ENCODE data around the gene IFNA10.
"Not testable (repeated sequence)": the region's sequence is repeated elsewhere in the genome, so short reads cannot be mapped to it uniquely, and the experiment has no call there.

Gene IFNA10

GRCh38 chr9:21207043-21207442 is at the start of gene IFNA10:
Gene IFNA10, minus strand, starts transcription at chr9:21207143. Its CDS starts 46 bp downstream, at chr9:21207097.
- DNase-seq (ENCODE audit: low spot score), result not testable (repeated sequence)

- DNase-seq (ENCODE audit: low spot score), result no peak
Observed at GRCh38 chr9:21255538-21256212, 48.7 kb upstream of the IFNA10 start.

GRCh38 chr9:21252721-21253547 is 46.0 kb upstream of the IFNA10 start:
- DNase-seq (ENCODE audit: low spot score), result no peak

GRCh38 chr9:21251638-21252037 is 44.7 kb upstream of the IFNA10 start:
- no peak for DNase-seq (ENCODE audit: low spot score)

GRCh38 chr9:21251190-21251589 is 44.2 kb upstream of the IFNA10 start:
- no peak for DNase-seq (ENCODE audit: low spot score)

GRCh38 chr9:21244836-21245235 is 37.9 kb upstream of the IFNA10 start:
- DNase-seq (ENCODE audit: low spot score), result no peak

- DNase-seq (ENCODE audit: low spot score), result no peak
Observed at GRCh38 chr9:21239911-21240310, 33.0 kb upstream of the IFNA10 start, which contains the start of gene IFNA14. Gene IFNA14, minus strand, starts transcription at chr9:21240005. Its CDS starts 70 bp downstream, at chr9:21239935.

GRCh38 chr9:21236360-21236714 is 29.4 kb upstream of the IFNA10 start:
- not testable (repeated sequence) for DNase-seq (ENCODE audit: low spot score)

- DNase-seq (ENCODE audit: low spot score), result peak; percentile 40
Observed at GRCh38 chr9:21235468-21236359, 28.8 kb upstream of the IFNA10 start.

GRCh38 chr9:21234153-21234687 is 27.3 kb upstream of the IFNA10 start:
- no peak for DNase-seq (ENCODE audit: low spot score)

GRCh38 chr9:21233258-21233657 is 26.3 kb upstream of the IFNA10 start:
- DNase-seq (ENCODE audit: low spot score), result no peak

- no peak for DNase-seq (ENCODE audit: low spot score)
Observed at GRCh38 chr9:21228122-21228521, 21.2 kb upstream of the IFNA10 start, which contains the start of gene IFNA17. Gene IFNA17, minus strand, starts transcription at chr9:21228222. Its CDS starts 49 bp downstream, at chr9:21228173.

GRCh38 chr9:21217211-21217610 is 10.3 kb upstream of the IFNA10 start, which contains the start of gene IFNA16:
Gene IFNA16, minus strand, starts transcription at chr9:21217311. Its CDS starts 6 bp downstream, at chr9:21217305.
- DNase-seq (ENCODE audit: low spot score), result not testable (repeated sequence)

- DNase-seq (ENCODE audit: low spot score), result not testable (repeated sequence)
Observed at GRCh38 chr9:21213411-21214326, 6.7 kb upstream of the IFNA10 start.

- DNase-seq (ENCODE audit: low spot score), result not testable (repeated sequence)
Observed at GRCh38 chr9:21212160-21212559, 5.2 kb upstream of the IFNA10 start.

GRCh38 chr9:21210782-21211181 is 3.8 kb upstream of the IFNA10 start:
- DNase-seq (ENCODE audit: low spot score), result not testable (repeated sequence)

GRCh38 chr9:21210311-21210710 is 3.4 kb upstream of the IFNA10 start:
- no peak for DNase-seq (ENCODE audit: low spot score)

GRCh38 chr9:21205204-21205603 is 1.7 kb downstream of the IFNA10 start:
- no peak for DNase-seq (ENCODE audit: low spot score)

- not testable (repeated sequence) for DNase-seq (ENCODE audit: low spot score)
Observed at GRCh38 chr9:21202105-21202504, 4.8 kb downstream of the IFNA10 start, which contains the start of gene IFNA7. Gene IFNA7, minus strand, starts transcription at chr9:21202205. Its CDS starts 40 bp downstream, at chr9:21202165.
